Measurements from ENCODE around the gene MT3.
A peak's percentile ranks its signal among the peaks of the same experiment; 100 is the strongest.

DNA sequence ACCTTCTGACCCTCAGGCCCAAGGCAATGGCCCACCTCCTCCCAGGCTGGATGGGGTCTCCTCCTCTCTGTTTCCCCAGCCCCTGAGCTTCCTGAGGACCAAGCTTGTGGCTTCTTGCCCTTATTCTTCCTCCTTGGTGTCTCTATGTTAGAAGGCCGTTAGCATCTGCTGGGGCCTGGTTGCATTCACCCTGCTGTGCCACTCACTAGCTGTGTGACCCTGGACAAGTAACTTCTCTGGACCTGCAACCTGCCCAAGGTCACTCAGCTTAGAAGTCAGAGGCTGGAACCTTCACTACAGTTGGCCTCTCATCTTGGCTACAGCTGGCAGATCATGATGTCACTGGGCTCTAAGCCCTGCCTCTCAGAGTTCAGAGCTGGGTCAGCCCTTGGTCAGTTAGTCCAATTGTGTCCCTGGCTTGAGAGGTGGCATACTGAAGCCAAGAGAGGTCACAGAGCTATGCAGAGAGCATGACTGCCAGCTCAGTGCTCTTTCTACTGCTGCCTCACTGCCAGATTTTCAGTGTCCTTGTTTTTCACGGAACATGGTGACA lies 22.0 kb downstream of the MT3 start:
- TF ChIP-seq, protein P1, sequence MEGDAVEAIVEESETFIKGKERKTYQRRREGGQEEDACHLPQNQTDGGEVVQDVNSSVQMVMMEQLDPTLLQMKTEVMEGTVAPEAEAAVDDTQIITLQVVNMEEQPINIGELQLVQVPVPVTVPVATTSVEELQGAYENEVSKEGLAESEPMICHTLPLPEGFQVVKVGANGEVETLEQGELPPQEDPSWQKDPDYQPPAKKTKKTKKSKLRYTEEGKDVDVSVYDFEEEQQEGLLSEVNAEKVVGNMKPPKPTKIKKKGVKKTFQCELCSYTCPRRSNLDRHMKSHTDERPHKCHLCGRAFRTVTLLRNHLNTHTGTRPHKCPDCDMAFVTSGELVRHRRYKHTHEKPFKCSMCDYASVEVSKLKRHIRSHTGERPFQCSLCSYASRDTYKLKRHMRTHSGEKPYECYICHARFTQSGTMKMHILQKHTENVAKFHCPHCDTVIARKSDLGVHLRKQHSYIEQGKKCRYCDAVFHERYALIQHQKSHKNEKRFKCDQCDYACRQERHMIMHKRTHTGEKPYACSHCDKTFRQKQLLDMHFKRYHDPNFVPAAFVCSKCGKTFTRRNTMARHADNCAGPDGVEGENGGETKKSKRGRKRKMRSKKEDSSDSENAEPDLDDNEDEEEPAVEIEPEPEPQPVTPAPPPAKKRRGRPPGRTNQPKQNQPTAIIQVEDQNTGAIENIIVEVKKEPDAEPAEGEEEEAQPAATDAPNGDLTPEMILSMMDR (IDR thresholded peaks at IDR 0.05), result no peak
- TF ChIP-seq POLR2A (IDR thresholded peaks at IDR 0.05), result peak; percentile 66

Measured in right lobe of liver (tissue), 4 donors.